Myocyte (in vitro differentiated cells): ENCODE measurements around the gene MTCL1. TPM values are rescaled to one million over a fixed set of nuclear protein-coding genes. Genes with fewer than 3 reads are reported as not detected.

Source experiments
- DNase-seq: peaks from one replicate; pipeline ENCODE4 v3.0.0-alpha.2; 2012; ENCODE audit warnings: low read depth
- total RNA-seq: library from RNA; depleted of rRNA; stranded (reverse); fragments of >200 nt; gene quantifications from 2 replicates; pipeline ENCODE4 v1.2.3, GENCODE V29; 2014

MTCL1 gene
- total RNA-seq, 1 donor from 2014 or later: 65.7 TPM

- no peak for DNase-seq
These were observed 100.9 kb downstream of the MTCL1 start for GRCh38 chr18:8806100-8806797.

GRCh38 chr18:8806798-8807487 is 101.6 kb downstream of the MTCL1 start:
- DNase-seq: no peak

- no peak for DNase-seq
These were observed 102.1 kb downstream of the MTCL1 start for GRCh38 chr18:8807488-8807805.

- peak; percentile 47 for DNase-seq
These were observed 102.6 kb downstream of the MTCL1 start for GRCh38 chr18:8808001-8808400.

GRCh38 chr18:8809514-8809913 is 104.2 kb downstream of the MTCL1 start:
- no peak for DNase-seq

- DNase-seq: no peak
These were observed 104.8 kb downstream of the MTCL1 start for GRCh38 chr18:8810157-8810556.

GRCh38 chr18:8811115-8811514 is 105.8 kb downstream of the MTCL1 start:
- no peak for DNase-seq

- DNase-seq: peak; percentile 17
These were observed 107.3 kb downstream of the MTCL1 start for GRCh38 chr18:8812631-8813030.

- DNase-seq: no peak
These were observed 108.3 kb downstream of the MTCL1 start for GRCh38 chr18:8813611-8814010.

- no peak for DNase-seq
These were observed 108.8 kb downstream of the MTCL1 start for GRCh38 chr18:8814206-8814605.

GRCh38 chr18:8816220-8816619 is 110.9 kb downstream of the MTCL1 start:
- peak; percentile 30 for DNase-seq

- DNase-seq: peak; percentile 84
These were observed 111.5 kb downstream of the MTCL1 start for GRCh38 chr18:8816816-8817215.

GRCh38 chr18:8818982-8819381 is 113.6 kb downstream of the MTCL1 start:
- peak; percentile 40 for DNase-seq

GRCh38 chr18:8820396-8821082 is 115.2 kb downstream of the MTCL1 start:
- DNase-seq: no peak

GRCh38 chr18:8821083-8821465 is 115.7 kb downstream of the MTCL1 start:
- no peak for DNase-seq

GRCh38 chr18:8821531-8821930 is 116.2 kb downstream of the MTCL1 start:
- no peak for DNase-seq

GRCh38 chr18:8822643-8823042 is 117.3 kb downstream of the MTCL1 start:
- no peak for DNase-seq

GRCh38 chr18:8823530-8823929 is 118.2 kb downstream of the MTCL1 start:
- DNase-seq: peak; percentile 28

GRCh38 chr18:8824846-8825245 is 119.5 kb downstream of the MTCL1 start:
- DNase-seq: no peak

GRCh38 chr18:8825273-8825672 is 119.9 kb downstream of the MTCL1 start:
- DNase-seq: no peak

- DNase-seq: no peak
These were observed 120.5 kb downstream of the MTCL1 start for GRCh38 chr18:8825729-8826375.

GRCh38 chr18:8826514-8826913 is 121.2 kb downstream of the MTCL1 start:
- no peak for DNase-seq
